H1 (cell line): ENCODE results near the gene COA5. TPM values are rescaled to one million over a fixed set of nuclear protein-coding genes. Genes with fewer than 3 reads are reported as not detected.

Source experiments
- CTCF ChIA-PET: fragments of 300-600 bp; sonication (Branson Sonifier 250); formaldehyde crosslinking; loops from one replicate; lab custom pipeline; 2021; ENCODE audit not compliant: partially characterized antibody; lab: Charles Lee
- POLR2A ChIA-PET: fragments of 300-600 bp; sonication (Branson Sonifier 250); formaldehyde crosslinking; loops from one replicate; lab custom pipeline; 2021; ENCODE audit warnings: inconsistent platforms; ENCODE audit not compliant: partially characterized antibody; lab: Charles Lee
- DNase-seq, 2 experiments: peaks; one replicate each; pipeline versions ENCODE4 v3.0.0 to v3.0.0-alpha.2; 2010 to 2022; ENCODE audit warnings: low spot score in 2 of 2, low read depth in 1 of 2, mixed read lengths in 1 of 2
- FAIRE-seq: peaks from 2 replicates; lab custom pipeline; 2011; peaks lifted over from hg19 to GRCh38; lab: Jason Lieb, UNC
- H2AFZ ChIP-seq: 2 replicates; pipeline ENCODE4 v1.8.1; 2012; ENCODE audit warnings: low read length, inconsistent platforms
- H2AK5ac ChIP-seq: 2 replicates; pipeline ENCODE4 v1.6.1; 2013; ENCODE audit warnings: low read depth, low read length
- H2BK120ac ChIP-seq: replicated peaks from 2 replicates; pipeline ENCODE3; 2013; ENCODE audit warnings: low read depth, low read length, inconsistent platforms
- H2BK12ac ChIP-seq: 2 replicates; pipeline ENCODE4 v1.6.1; 2013; ENCODE audit warnings: low read depth, low read length
- H2BK15ac ChIP-seq: 2 replicates; pipeline ENCODE4 v1.6.1; 2013; ENCODE audit warnings: low read length
- H2BK20ac ChIP-seq: 2 replicates; pipeline ENCODE4 v1.6.1; 2013; ENCODE audit warnings: low read length
- H2BK5ac ChIP-seq: 2 replicates; pipeline ENCODE4 v1.6.1; 2013; ENCODE audit warnings: low read depth, low read length
- H3K14ac ChIP-seq: 2 replicates; pipeline ENCODE4 v1.6.1; 2013; ENCODE audit warnings: inconsistent platforms; ENCODE audit not compliant: insufficient read length
- H3K18ac ChIP-seq: 2 replicates; pipeline ENCODE4 v1.6.1; 2013; ENCODE audit warnings: low read length; ENCODE audit errors: extremely low read depth
- H3K23ac ChIP-seq: 2 replicates; pipeline ENCODE4 v1.6.1; 2013; ENCODE audit warnings: inconsistent platforms; ENCODE audit not compliant: insufficient read length
- H3K23me2 ChIP-seq: 2 replicates; pipeline ENCODE4 v1.6.1; 2013; ENCODE audit warnings: low read depth, low read length
- H3K27ac ChIP-seq: 2 replicates; pipeline ENCODE4 v1.6.1; 2011; ENCODE audit warnings: low read depth, low read length, inconsistent platforms
- H3K27me3 ChIP-seq, 4 experiments: replicated peaks in 1 of 4; 1 replicate in 1 of 4; 2 replicates in 3 of 4; pipeline versions ENCODE4 v1.6.1 to v1.8.1; 2011 to 2013; ENCODE audit warnings: low read length in 3 of 4, mild to moderate bottlenecking in 3 of 4, inconsistent platforms in 2 of 4, mixed read lengths in 2 of 4, moderate library complexity in 1 of 4; ENCODE audit not compliant: control insufficient read depth in 3 of 4, insufficient read depth in 3 of 4; ENCODE audit errors: extremely low read depth in 1 of 4
- H3K36me3 ChIP-seq, 4 experiments: 2 replicates each; pipeline versions ENCODE4 v1.6.1 to v1.8.1; 2011 to 2013; ENCODE audit warnings: mild to moderate bottlenecking in 4 of 4, low read length in 3 of 4, moderate library complexity in 2 of 4, control low read depth in 1 of 4, inconsistent platforms in 1 of 4; ENCODE audit not compliant: insufficient read depth in 4 of 4, control insufficient read depth in 2 of 4
- H3K4ac ChIP-seq: replicated peaks from 2 replicates; pipeline ENCODE3; 2013; ENCODE audit warnings: low read length, low read depth, mixed read lengths, inconsistent platforms; ENCODE audit not compliant: insufficient read length
- H3K4me1 ChIP-seq, 4 experiments: replicated peaks in 1 of 4; 1 replicate in 1 of 4; 2 replicates in 3 of 4; pipeline versions ENCODE4 v1.6.1 to v1.8.1; 2011 to 2013; ENCODE audit warnings: low read length in 3 of 4, inconsistent platforms in 2 of 4, mixed read lengths in 1 of 4; ENCODE audit not compliant: insufficient read depth in 4 of 4, control insufficient read depth in 3 of 4
- H3K4me2 ChIP-seq, 2 experiments: 2 replicates each; pipeline versions ENCODE4 v1.6.1 to v1.8.1; 2011 to 2013; ENCODE audit warnings: low read depth in 2 of 2, low read length in 2 of 2, control low read depth in 1 of 2, inconsistent platforms in 1 of 2, mild to moderate bottlenecking in 1 of 2; ENCODE audit not compliant: insufficient read depth in 1 of 2
- H3K4me3 ChIP-seq, 4 experiments: fragments of 200-600, 300-600 bp in 1 of 4; sonication (generic), shearing (Covaris generic), sonication (Bioruptor Twin) in 1 of 4; 2 replicates each; pipeline versions ENCODE4 v1.5.1 to v1.8.1; 2011 to 2016; ENCODE audit warnings: low read length in 4 of 4, low read depth in 3 of 4, control low read depth in 2 of 4, inconsistent platforms in 2 of 4, mild to moderate bottlenecking in 2 of 4, mixed read lengths in 1 of 4, moderate library complexity in 1 of 4; ENCODE audit not compliant: insufficient read depth in 2 of 4; ENCODE audit errors: extremely low read depth in 1 of 4
- H3K56ac ChIP-seq: replicated peaks from 2 replicates; pipeline ENCODE3; 2013; ENCODE audit warnings: low read depth, mild to moderate bottlenecking, mixed read lengths, low read length, inconsistent platforms; ENCODE audit not compliant: insufficient read length
- H3K79me1 ChIP-seq: 2 replicates; pipeline ENCODE4 v1.6.1; 2013; ENCODE audit warnings: low read depth, low read length, control low read depth
- H3K79me2 ChIP-seq, 2 experiments: 2 replicates each; pipeline versions ENCODE4 v1.6.1 to v1.8.1; 2012 to 2013; ENCODE audit warnings: low read length in 2 of 2, mild to moderate bottlenecking in 2 of 2, inconsistent platforms in 1 of 2; ENCODE audit not compliant: insufficient read depth in 2 of 2, control insufficient read depth in 1 of 2
- H3K9ac ChIP-seq, 4 experiments: replicated peaks in 1 of 4; 1 replicate in 1 of 4; 2 replicates in 3 of 4; pipeline versions ENCODE4 v1.6.1 to v1.8.1; 2011 to 2013; ENCODE audit warnings: low read depth in 3 of 4, low read length in 3 of 4, control low read depth in 2 of 4, mild to moderate bottlenecking in 2 of 4, moderate library complexity in 2 of 4, inconsistent platforms in 1 of 4; ENCODE audit errors: extremely low read depth in 1 of 4
- H3K9me3 ChIP-seq, 2 experiments: 2 replicates each; pipeline versions ENCODE4 v1.6.1 to v1.8.1; 2012 to 2013; ENCODE audit warnings: mild to moderate bottlenecking in 2 of 2, moderate library complexity in 2 of 2, control low read depth in 1 of 2, inconsistent platforms in 1 of 2, low read depth in 1 of 2, low read length in 1 of 2, mixed read lengths in 1 of 2; ENCODE audit not compliant: insufficient read depth in 2 of 2
- H4K20me1 ChIP-seq, 2 experiments: replicated peaks in 1 of 2; 2 replicates each; pipeline versions ENCODE3 to v1.8.1; 2011 to 2013; ENCODE audit warnings: inconsistent platforms in 2 of 2, low read length in 2 of 2, mild to moderate bottlenecking in 1 of 2; ENCODE audit not compliant: insufficient read depth in 2 of 2, control insufficient read depth in 1 of 2
- H4K5ac ChIP-seq: 2 replicates; pipeline ENCODE4 v1.6.1; 2013; ENCODE audit warnings: low read length, low read depth, mixed read lengths, inconsistent platforms; ENCODE audit not compliant: insufficient read length
- H4K8ac ChIP-seq: 2 replicates; pipeline ENCODE4 v1.8.0; 2013; ENCODE audit warnings: mild to moderate bottlenecking, moderate library complexity, low read length, inconsistent platforms; ENCODE audit not compliant: insufficient read depth; ENCODE audit errors: extremely low read depth
- H4K91ac ChIP-seq: replicated peaks from 2 replicates; pipeline ENCODE3; 2013; ENCODE audit warnings: low read length, mixed read lengths, inconsistent platforms; ENCODE audit not compliant: insufficient read length
- MAFK ChIP-seq: IDR thresholded peaks from 2 replicates; pipeline ENCODE4 v1.6.1; 2012; ENCODE audit warnings: low read depth, mild to moderate bottlenecking, improper control_type of control experiment, low read length
- POU5F1 ChIP-seq: IDR thresholded peaks from 2 replicates; pipeline ENCODE4 v1.6.1; 2011; ENCODE audit warnings: low read depth, mild to moderate bottlenecking, low read length, moderate library complexity
- SIN3A ChIP-seq, 2 experiments: IDR thresholded peaks in 1 of 2; conservative IDR thresholded peaks in 1 of 2; 2 replicates each; pipeline ENCODE4 v1.6.1; 2011 to 2012; ENCODE audit warnings: low read length in 2 of 2, improper control_type of control experiment in 1 of 2, low read depth in 1 of 2, mild to moderate bottlenecking in 1 of 2
- WGBS, 2 experiments: shearing (Covaris generic) in 1 of 2; methylation state at CpG; one replicate each; pipeline versions ENCODE4 v1.1.6 to v1.1.7; 2013 to 2015; ENCODE audit warnings: low lambda C conversion rate in 2 of 2, mixed read lengths in 2 of 2, inconsistent platforms in 1 of 2, low coverage in 1 of 2, missing lambda C conversion rate in 1 of 2; ENCODE audit not compliant: insufficient replicate concordance in 2 of 2, insufficient coverage in 1 of 2, insufficient read length in 1 of 2; ENCODE audit errors: extremely low coverage in 1 of 2, missing lambda C conversion rate in 1 of 2; 5-methylcytosine and 5-hydroxymethylcytosine counted together
- polyA plus RNA-seq, 7 experiments: library from polyadenylated mRNA; depleted of rRNA in 3 of 7; stranded (reverse) in 5 of 7; unstranded in 2 of 7; fragments of >200 nt in 5 of 7; fragments of 200-250 nt in 2 of 7; gene quantifications; 1 replicate in 5 of 7; 2 replicates in 1 of 7; 4 replicates in 1 of 7; pipeline versions ENCODE4 v1.2.1 to v1.2.3, GENCODE V29; 2011 to 2013; ENCODE audit warnings: missing spikeins in 2 of 7, mixed read lengths in 2 of 7
- total RNA-seq: library from RNA; stranded (reverse); fragmentation: NEBNext Ultra II Directional; extraction: Animal tissue kit (Norgen Biotek cat#: 25700); gene quantifications from 2 replicates; pipeline ENCODE4 v1.2.1, GENCODE V29; 2021
- TF ChIP-seq, protein P1 (sequence below): IDR thresholded peaks from 2 replicates; pipeline ENCODE4 v1.6.1; 2012; ENCODE audit warnings: inconsistent platforms

COA5 gene
- total and polyA plus RNA-seq, 2 of the 8 experiments (the other 6 are each of a cell fraction or from before 2014, with no cell fraction given) = 20.3 to 24.7 TPM

DNA sequence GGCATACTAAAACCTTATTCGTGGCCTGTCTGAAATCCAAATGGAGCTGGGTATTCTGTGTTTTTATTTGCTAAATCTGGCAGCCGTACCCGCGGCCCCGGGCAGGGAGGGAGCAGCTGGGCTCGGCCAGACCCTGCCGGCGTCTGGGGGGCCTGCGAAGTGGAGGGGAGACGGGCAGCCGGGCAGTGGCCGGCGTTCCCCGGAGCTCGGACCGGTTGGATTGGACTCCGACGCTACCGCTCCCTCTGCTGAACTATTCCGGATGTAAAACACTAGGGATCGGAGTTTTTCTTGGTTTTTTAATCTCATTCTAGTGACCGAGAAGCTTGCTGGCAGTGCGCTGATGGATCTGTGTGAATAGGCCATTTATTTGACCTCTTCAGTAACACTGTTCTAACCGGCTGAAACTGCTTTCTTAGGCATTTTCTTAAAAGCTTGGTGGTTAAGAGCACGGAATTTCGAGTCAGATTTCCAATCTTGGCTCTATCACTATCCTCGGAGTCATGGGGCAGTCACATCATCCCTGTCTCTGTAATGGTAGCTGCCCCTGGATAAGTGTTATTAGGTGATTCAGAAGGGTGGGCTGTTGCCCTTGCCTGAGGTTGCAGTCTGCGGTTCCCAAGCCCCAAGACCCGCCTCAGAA, 771 bp upstream of the COA5 start:
- Histone ChIP-seq H2BK15ac (no peak overlapping the region), H2BK12ac (no peak overlapping the region), H3K9me3 (no peaks in the 10 kb centered on the region), H2AK5ac (no peak overlapping the region), H3K27ac (peak overlapping the region; percentile 90; the same call in 1 of the 2 replicates), H3K9ac (peak overlapping the region; percentile 88 to 92 (median 90)), H3K36me3 (peaks cover 2 to 42% (median 11%) of the 10 kb centered on the region in 4 experiments; a peak in 7 of 8 replicates), H4K8ac (peak overlapping the region; percentile 88; the same call in 1 of the 2 replicates), H3K4ac (no peak overlapping the region), H3K56ac (no peak overlapping the region), H2BK120ac (no peak overlapping the region), H4K20me1 (peaks cover 0 to 7% of the 10 kb centered on the region in 2 experiments), H3K27me3 (no peaks in the 10 kb centered on the region), H2BK20ac (no peak overlapping the region), H3K23me2 (peaks cover 8% of the 10 kb centered on the region), H3K79me2 (peaks cover 17 to 47% of the 10 kb centered on the region in 2 experiments), H4K91ac (no peak overlapping the region), H3K23ac (no peak overlapping the region), H2AFZ (peak overlapping the region; percentile 10; the same call in 1 of the 2 replicates), H2BK5ac (0 out of 2 replicates have a peak overlapping the region, but pooled peaks have one; percentile 84), H3K4me3 (peak overlapping the region; percentile 69 to 87 (median 80)), H4K5ac (no peak overlapping the region), H3K18ac (no peak overlapping the region), H3K79me1 (peaks cover 7% of the 10 kb centered on the region; the same call in 1 of the 2 replicates), H3K4me2 (peak overlapping the region; percentile 87 to 98), H3K14ac (no peak overlapping the region), H3K4me1 (peaks cover 0 to 10% (median 4%) of the 10 kb centered on the region in 4 experiments; a peak in 2 of 7 replicates)
- CTCF ChIA-PET = interaction anchor here (0.9 to 1.1 kb wide), 3 partner anchors 10 to 227 kb away, joined by 3 read pairs; no protein-coding TSS in a partner anchor
- POLR2A ChIA-PET = interaction anchor here (1.1 to 1.4 kb wide), 2 partner anchors 8 to 10 kb away, joined by 6 to 7 read pairs; no protein-coding TSS in a partner anchor
- FAIRE-seq (no peak), DNase-seq (no peak)
- WGBS, 2 experiments = 8% methylated on average over 29 of the region's 29 CpGs; no CpG with 5 or more reads in 1 of the 2 experiments
- TF ChIP-seq, protein P1, sequence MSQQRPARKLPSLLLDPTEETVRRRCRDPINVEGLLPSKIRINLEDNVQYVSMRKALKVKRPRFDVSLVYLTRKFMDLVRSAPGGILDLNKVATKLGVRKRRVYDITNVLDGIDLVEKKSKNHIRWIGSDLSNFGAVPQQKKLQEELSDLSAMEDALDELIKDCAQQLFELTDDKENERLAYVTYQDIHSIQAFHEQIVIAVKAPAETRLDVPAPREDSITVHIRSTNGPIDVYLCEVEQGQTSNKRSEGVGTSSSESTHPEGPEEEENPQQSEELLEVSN = no peak
- TF ChIP-seq SIN3A (conservative IDR thresholded peaks at IDR 0.05 in 1 of 2, IDR thresholded peaks at IDR 0.05 in 1 of 2; ENCODE audit: low read depth in 1 of 2, low read length in 2 of 2) (0 out of 4 replicates have a peak, but pooled peaks of 1 of the 2 experiments have one; percentile 0), MAFK (no peak), POU5F1 (no peak)
